Measurements from ENCODE around the gene ZNF12. TPM values are rescaled to one million over a fixed set of nuclear protein-coding genes. Genes with fewer than 3 reads are reported as not detected.
"Not testable (repeated sequence)": the region's sequence is repeated elsewhere in the genome, so short reads cannot be mapped to it uniquely, and the experiment has no call there.

The ZNF12 gene
- total RNA-seq (2014; rRNA removed; shearing (Covaris generic)): 13.8 and 16.7 TPM in 2 replicates

DNA sequence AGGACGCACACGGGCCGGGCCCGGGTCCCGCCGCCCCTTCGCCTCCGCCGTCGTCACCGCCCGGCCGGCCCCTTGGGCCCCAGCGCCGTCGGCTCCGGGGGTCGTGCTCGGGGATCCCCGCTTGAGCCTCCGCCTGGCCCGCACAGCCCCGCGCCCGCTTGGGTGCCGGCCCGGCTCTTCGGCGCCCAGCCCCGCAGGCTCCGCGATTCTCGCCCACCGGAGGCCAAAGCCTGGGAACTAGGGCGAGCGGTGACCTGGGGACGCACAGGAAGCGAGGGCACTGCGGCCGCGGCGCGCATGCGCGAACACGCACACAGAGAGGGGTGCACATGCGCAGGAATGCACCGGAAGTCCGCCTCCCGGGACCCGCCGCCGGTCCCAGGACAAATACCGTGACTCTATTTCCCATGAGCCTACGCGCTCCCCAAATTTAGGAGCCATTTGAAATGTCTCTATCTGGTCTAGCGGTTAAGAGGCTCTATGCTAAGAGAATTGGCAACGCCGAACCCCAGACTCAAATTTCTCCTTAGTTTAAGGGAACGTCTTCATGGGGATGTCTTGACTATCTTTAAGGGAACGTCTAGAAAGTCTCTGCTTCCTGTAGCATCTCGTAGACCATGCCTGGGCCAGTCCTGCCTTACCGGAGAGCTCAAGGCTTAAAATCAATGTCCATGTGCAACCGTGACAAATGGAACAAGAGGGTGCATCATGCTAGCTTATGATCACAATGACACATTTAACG is at the start of gene ZNF12:
ZNF12 (minus strand) TSS at position 282 of the 742 bp plus-strand sequence. CDS start 1,774 bp downstream, outside the sequence.
- Histone ChIP-seq H3K27me3 (ENCODE audit: control insufficient read depth, insufficient read depth, low read length) (no peaks in the 10 kb centered on the region), H3K4me3 (ENCODE audit: insufficient read depth, low read depth, low read length) (peak within 1 kb of the TSS; percentile 86), H3K36me3 (replicated peaks; ENCODE audit: control insufficient read depth, insufficient read depth, low read length) (peaks cover 10% of the 10 kb centered on the region)
- DNase-seq: peak; percentile 97

DNA sequence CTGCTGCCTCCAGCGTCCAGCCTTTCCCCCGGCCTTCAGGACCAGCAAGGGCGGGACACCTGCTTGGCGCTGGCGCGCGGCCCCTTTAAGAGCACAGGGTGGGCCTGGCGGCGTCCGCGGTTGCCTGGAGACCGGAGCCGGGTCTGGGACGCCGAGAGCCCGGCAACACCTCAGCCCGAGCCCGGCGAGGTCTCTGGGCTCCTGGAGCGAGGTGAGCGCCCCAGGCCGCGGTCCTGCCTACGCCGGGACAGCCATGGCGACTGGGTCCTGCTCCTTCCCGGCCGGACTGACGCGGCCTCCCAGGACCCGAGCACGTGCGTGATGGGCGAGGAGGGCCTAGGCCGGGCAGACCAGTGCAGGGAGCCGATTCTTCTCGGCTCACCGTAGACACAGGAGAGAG is 47.2 kb upstream of the ZNF12 start, which contains the start of gene RSPH10B2:
RSPH10B2 (plus strand) TSS at position 140 of the 400 bp plus-strand sequence. CDS start 3,575 bp downstream, outside the sequence.
- DNase-seq; H3K27me3 ChIP-seq (ENCODE audit: control insufficient read depth, insufficient read depth, low read length); H3K36me3 ChIP-seq (replicated peaks; ENCODE audit: control insufficient read depth, insufficient read depth, low read length): not testable (repeated sequence)
- H3K4me3 ChIP-seq (ENCODE audit: insufficient read depth, low read depth, low read length): peak within 1 kb of the TSS; percentile 28

DNA sequence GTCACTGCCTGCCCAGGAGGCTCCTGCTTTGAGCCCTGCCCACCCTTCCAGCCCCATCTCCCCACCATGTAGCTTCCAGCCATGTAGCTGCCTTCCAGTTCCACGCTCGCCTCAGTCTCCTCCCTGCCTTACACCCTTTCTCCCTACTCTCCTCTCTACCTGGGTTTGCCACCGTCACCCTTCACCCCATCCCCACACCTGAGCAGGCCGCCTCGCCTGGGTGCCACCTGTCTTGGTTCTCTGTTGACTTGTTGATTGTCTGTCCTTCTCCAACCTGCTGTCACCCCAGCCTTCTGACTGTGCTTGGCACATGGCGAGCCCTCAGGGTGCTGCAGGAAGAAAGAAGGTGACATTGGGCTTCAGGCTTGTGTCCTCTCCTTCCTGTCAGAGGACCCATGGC is 43.4 kb upstream of the ZNF12 start:
- not testable (repeated sequence) for DNase-seq; H3K36me3 ChIP-seq (replicated peaks; ENCODE audit: control insufficient read depth, insufficient read depth, low read length)

DNA sequence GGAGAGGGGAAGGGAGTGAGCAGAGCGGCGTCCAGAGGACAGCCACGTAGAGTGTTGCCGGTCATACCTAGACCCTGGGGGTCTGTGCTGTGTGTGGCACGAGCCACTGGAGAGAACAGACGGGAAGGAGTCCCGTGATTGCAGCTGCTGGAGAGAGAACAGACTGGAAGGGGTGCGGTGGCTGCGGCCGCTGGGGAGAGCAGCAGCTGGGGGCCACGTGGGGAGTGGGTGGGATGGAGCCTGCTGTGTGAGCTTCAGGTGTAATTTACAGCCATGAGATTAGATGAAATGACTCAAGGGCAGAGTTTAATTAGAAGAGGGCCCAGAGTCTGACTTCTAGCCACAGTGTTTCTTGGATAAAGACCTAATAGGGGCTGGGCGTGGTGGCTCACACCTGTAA is 42.6 kb upstream of the ZNF12 start:
- not testable (repeated sequence) for H3K4me3 ChIP-seq (ENCODE audit: insufficient read depth, low read depth, low read length); H3K36me3 ChIP-seq (replicated peaks; ENCODE audit: control insufficient read depth, insufficient read depth, low read length); DNase-seq; H3K27me3 ChIP-seq (ENCODE audit: control insufficient read depth, insufficient read depth, low read length)

More for the DNA sequence above, 43.4 kb upstream of the ZNF12 start:
- H3K4me3 ChIP-seq (ENCODE audit: insufficient read depth, low read depth, low read length); H3K27me3 ChIP-seq (ENCODE audit: control insufficient read depth, insufficient read depth, low read length): not testable (repeated sequence)

DNA sequence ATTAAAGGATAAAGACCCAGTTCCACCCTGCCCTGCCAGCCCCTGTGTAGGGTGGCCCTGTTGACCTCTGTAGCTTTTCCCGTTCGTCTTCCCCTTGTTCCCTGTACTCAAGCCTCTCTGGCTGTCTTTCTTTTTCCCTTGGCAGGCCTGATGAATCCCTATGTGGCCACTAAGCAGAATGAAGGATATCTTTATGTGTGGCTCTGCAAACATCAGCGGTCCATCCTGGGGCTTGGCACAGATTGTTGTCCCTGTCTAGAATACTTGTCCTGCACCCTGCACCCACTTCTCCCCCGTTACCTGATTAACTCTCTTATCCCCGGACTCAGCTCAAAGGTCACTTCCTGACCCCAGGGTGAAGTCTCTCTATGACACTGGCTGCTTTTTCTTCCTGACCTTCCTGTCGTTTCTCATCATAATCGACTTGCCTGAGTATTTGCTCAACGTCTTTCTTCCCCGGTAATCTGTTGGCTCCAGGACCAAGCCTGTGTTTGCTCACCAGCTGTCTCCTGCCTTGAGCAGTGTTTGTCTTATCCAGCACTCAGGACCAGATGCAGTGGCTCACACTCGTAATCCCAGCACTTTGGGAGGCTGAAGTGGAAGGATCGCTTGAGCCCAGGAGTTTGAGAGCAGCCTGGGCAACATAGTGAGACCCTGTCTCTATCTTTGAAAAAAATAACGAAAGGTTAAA is 37.8 kb upstream of the ZNF12 start:
- H3K36me3 ChIP-seq (replicated peaks; ENCODE audit: control insufficient read depth, insufficient read depth, low read length); DNase-seq; H3K4me3 ChIP-seq (ENCODE audit: insufficient read depth, low read depth, low read length); H3K27me3 ChIP-seq (ENCODE audit: control insufficient read depth, insufficient read depth, low read length): not testable (repeated sequence)

DNA sequence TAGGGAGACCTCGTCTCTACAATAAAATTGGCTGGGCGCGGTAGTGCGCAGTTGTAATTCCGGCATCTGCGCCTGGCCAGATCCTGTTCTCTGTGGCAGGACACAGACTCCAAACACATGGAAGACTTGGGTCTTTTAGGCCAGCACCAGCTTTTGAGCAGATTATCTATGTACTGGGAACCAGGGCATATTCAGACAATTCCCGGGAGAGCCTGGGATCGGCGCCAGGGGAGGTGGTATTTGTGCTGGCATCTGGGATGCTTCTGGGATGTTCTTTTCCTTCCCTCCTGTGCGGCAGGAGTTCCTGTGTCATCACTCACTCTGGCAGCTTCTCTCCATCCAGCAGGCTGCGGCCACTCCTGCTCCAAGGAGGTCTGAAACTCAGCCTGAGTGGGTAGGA is 31.7 kb upstream of the ZNF12 start:
- H3K4me3 ChIP-seq (ENCODE audit: insufficient read depth, low read depth, low read length); H3K27me3 ChIP-seq (ENCODE audit: control insufficient read depth, insufficient read depth, low read length); DNase-seq; H3K36me3 ChIP-seq (replicated peaks; ENCODE audit: control insufficient read depth, insufficient read depth, low read length): not testable (repeated sequence)

DNA sequence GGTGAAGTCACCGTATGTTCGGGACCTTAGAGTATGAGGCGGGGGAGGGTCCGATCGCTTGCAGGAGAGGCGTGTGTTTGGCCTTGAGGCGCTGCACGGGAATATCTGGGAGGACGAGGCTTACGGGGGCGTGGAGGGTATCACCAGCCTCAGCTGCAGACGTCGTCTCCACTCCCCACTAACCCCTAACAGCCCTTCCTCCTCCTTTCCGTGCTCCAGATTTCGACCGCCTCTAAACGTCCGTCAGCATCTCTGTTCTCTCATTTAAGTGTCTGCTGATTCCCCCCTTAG is 23.5 kb upstream of the ZNF12 start:
- Histone ChIP-seq H3K4me3 (ENCODE audit: insufficient read depth, low read depth, low read length) (peak overlapping the region; percentile 91), H3K36me3 (replicated peaks; ENCODE audit: control insufficient read depth, insufficient read depth, low read length) (peaks cover 2% of the 10 kb centered on the region; the same call in 1 of the 2 replicates), H3K27me3 (ENCODE audit: control insufficient read depth, insufficient read depth, low read length) (no peaks in the 10 kb centered on the region)
- no peak for DNase-seq

DNA sequence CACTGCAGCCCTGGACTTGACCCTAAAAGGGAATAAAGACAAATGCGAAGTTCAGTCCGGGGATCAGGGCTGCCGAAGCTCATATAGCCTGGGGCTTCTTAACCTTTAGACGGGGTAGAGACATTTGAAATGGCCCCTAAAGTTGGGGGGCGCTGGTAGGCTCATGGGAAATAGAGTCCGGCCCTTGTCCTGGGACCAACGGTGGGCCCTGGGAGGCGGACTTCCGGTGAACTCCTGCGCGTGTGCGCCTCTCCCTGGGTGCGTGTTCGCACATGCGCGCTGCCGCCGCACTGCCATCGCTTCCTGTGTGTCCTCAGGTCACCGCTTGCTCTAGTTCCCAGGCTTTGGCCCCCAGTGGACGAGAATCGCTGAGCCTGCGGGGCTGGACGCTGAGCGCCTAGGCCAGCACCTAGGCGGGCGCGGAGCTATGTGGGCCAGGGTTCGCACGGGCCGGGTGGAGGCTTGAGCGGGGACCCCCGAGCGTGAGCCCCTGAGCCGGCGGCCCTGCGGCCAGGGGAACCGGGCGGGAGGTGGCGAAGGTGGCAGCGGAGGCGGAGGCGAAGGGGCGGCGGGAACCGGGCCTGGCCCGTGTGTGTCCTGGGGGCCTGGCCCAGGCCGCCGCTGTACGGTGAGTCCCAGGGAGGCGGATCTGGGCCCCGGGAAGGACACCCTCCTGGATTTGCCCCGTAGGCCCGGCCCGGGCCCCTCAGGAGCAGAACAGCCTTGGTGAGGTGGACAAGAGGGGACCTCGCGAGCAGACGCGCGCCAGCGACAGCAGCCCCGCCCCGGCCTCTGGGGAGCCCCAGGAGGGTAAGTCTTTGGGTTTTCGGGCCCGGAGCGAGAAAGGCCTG is 23.0 kb upstream of the ZNF12 start:
- peak; percentile 97 for DNase-seq
- Histone ChIP-seq H3K4me3 (ENCODE audit: insufficient read depth, low read depth, low read length) (peak overlapping the region; percentile 91), H3K36me3 (replicated peaks; ENCODE audit: control insufficient read depth, insufficient read depth, low read length) (0 out of 2 replicates have a peak, but pooled peaks cover 2% of the 10 kb centered on the region), H3K27me3 (ENCODE audit: control insufficient read depth, insufficient read depth, low read length) (no peaks in the 10 kb centered on the region)

DNA sequence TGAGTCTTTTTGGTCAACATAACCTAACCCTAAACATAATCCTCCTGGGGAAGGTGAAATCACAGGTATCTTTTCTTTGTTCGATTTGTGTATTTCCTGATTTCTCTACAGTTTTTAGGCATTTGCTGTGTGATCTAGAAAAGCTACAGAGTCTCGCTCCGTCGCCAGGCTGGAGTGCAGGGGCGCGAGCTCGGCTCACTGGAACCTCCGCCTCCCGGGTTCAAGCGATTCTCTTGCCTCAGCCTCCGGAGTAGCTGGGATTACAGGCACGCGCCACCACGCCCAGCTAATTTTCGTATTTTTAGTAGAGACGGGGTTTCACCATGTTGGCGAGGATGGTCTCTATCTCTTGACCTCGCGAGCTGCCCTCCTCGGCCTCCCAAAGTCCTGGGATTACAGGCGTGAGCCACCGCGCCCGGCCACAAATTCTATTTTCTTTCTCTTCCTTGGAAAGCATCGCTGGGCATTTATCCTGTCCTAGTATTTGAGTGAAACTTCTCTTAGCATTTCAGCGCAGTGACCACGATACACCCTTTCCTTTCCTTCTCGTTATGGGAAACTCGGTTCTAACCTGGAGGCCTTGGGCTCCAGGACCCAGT is 22.2 kb upstream of the ZNF12 start:
- H3K4me3 ChIP-seq (ENCODE audit: insufficient read depth, low read depth, low read length): peak overlapping the region; percentile 91; the same call in 1 of the 2 replicates
- not testable (repeated sequence) for H3K36me3 ChIP-seq (replicated peaks; ENCODE audit: control insufficient read depth, insufficient read depth, low read length); DNase-seq; H3K27me3 ChIP-seq (ENCODE audit: control insufficient read depth, insufficient read depth, low read length)

DNA sequence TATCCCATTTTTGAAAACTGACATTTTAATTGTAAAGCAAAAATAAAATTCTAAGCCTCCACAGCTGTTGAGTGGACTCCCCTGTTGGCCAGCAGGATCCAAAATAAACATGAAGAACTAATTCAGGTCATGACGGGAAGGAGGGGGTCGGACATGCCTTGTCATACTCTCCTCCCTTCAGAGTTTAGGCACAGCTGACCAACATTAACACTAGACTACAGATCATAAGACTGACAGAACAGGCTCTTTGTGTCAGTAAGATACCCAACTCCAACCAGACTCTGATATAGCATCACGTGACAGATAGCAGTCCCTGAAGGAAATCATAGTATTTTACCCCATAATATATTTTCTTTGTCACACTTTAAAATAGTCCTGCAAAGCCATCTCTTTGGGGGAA is 20.9 kb upstream of the ZNF12 start:
- no peaks in the 10 kb centered on the region for H3K27me3 ChIP-seq (ENCODE audit: control insufficient read depth, insufficient read depth, low read length)

DNA sequence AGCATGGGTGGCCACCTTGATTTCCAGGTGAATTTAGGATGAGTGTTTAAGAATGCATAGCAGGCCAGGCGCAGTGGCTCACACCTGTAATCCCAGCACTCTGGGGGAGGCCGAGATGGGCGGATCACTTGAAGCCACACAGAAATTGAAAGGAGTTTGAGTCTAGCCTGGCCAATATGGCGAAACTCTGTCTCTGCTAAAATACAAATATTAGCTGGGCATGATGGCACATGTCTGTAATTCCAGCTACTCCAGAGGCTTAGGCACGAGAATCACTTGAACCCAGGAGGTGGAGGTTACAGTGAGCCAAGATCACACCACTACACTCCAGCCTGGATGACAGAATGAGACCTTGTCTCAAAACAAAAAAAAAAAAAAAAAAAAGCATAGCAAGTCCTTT is 19.6 kb upstream of the ZNF12 start:
- not testable (repeated sequence) for DNase-seq; H3K36me3 ChIP-seq (replicated peaks; ENCODE audit: control insufficient read depth, insufficient read depth, low read length); H3K4me3 ChIP-seq (ENCODE audit: insufficient read depth, low read depth, low read length); H3K27me3 ChIP-seq (ENCODE audit: control insufficient read depth, insufficient read depth, low read length)

More for the DNA sequence above, 20.9 kb upstream of the ZNF12 start:
- H3K36me3 ChIP-seq (replicated peaks; ENCODE audit: control insufficient read depth, insufficient read depth, low read length): 0 out of 2 replicates have a peak, but pooled peaks cover 1% of the 10 kb centered on the region
- no peak overlapping the region for H3K4me3 ChIP-seq (ENCODE audit: insufficient read depth, low read depth, low read length)
- DNase-seq: no peak

DNA sequence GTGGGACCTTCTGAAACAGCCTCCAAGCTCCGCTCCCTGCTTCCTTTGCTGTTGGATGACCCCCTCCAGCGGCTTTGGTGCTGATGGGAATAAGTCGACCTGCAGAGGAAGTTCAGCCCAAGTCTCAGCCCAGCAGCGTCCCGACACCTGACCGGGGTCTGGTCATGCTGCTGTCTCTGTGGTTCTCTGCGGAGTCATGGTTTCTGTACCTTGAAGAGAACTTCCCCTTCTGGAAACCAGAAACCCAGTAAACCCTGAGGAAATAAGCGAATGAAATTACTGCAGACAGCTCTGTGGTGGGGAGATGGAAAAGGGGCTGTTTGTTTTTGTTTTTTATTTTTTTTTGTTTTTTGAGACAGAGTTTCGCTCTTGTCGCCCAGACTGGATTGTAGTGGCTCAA is 18.3 kb upstream of the ZNF12 start:
- H3K4me3 ChIP-seq (ENCODE audit: insufficient read depth, low read depth, low read length): no peak overlapping the region
- H3K36me3 ChIP-seq (replicated peaks; ENCODE audit: control insufficient read depth, insufficient read depth, low read length): no peaks in the 10 kb centered on the region
- no peaks in the 10 kb centered on the region for H3K27me3 ChIP-seq (ENCODE audit: control insufficient read depth, insufficient read depth, low read length)
- no peak for DNase-seq

DNA sequence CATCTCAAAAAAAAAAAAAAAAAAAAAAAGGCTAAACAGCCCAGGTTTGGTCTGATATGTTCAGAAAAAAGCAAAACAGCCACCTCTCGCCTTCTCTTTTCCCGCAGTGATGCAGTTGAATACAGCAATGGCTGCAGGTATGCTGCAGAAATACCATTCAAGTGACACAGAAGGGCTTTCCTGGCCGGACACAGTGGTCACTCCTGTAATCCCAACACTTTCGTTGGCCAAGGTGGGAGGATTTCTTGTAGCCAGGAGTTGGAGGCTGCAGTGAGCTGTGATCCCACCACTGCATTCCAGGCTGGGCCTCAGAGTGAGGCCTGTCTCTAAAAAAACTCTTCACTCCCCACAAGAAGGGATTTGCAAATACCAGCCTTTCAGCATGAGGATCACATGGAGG is 17.6 kb upstream of the ZNF12 start:
- H3K4me3 ChIP-seq (ENCODE audit: insufficient read depth, low read depth, low read length); H3K27me3 ChIP-seq (ENCODE audit: control insufficient read depth, insufficient read depth, low read length); DNase-seq; H3K36me3 ChIP-seq (replicated peaks; ENCODE audit: control insufficient read depth, insufficient read depth, low read length): not testable (repeated sequence)

DNA sequence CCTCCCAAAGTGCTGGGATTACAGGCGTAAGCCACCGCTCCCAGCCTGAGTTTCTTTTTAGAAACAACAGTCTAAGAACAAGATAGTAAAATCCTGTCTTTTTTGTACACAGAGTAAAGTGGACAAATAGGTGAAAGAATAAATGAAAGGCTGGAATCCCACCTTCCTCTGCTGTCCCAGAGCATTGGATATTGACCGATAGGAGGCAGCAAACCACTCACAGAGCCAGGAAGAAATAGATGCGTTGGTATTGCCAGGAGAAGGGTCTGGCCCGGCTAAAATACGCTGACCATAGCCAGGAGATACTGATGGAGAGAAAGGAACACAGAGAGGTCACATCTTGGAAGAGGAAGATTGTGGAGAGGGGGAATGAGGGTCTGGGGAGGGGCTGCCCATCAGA is 11.4 kb upstream of the ZNF12 start:
- H3K27me3 ChIP-seq (ENCODE audit: control insufficient read depth, insufficient read depth, low read length): no peaks in the 10 kb centered on the region
- no peaks in the 10 kb centered on the region for H3K36me3 ChIP-seq (replicated peaks; ENCODE audit: control insufficient read depth, insufficient read depth, low read length)
- no peak overlapping the region for H3K4me3 ChIP-seq (ENCODE audit: insufficient read depth, low read depth, low read length)
- DNase-seq: peak; percentile 56
